GM15510 (cell line): ENCODE measurements around the gene GALNT2.

Experiments used
- POLR2A ChIP-seq: IDR thresholded peaks from 3 replicates; pipeline ENCODE4 v1.6.1; 2011; ENCODE audit warnings: borderline replicate concordance; ENCODE audit not compliant: insufficient read length; ENCODE audit errors: extremely low read depth

GALNT2 gene

GRCh38 chr1:230065161-230065560, 1.9 kb upstream of the GALNT2 start:
- no peak for TF ChIP-seq POLR2A

GRCh38 chr1:230065571-230065970, 1.5 kb upstream of the GALNT2 start:
- TF ChIP-seq POLR2A = no peak

GRCh38 chr1:230066031-230066430, 1.0 kb upstream of the GALNT2 start:
- no peak for TF ChIP-seq POLR2A

GRCh38 chr1:230067419-230067870, 407 bp downstream of the GALNT2 start:
- TF ChIP-seq POLR2A = no peak

GRCh38 chr1:230067871-230068620, 1.0 kb downstream of the GALNT2 start:
- TF ChIP-seq POLR2A = no peak

- no peak for TF ChIP-seq POLR2A
These were observed 1.5 kb downstream of the GALNT2 start for GRCh38 chr1:230068621-230068873.

- no peak for TF ChIP-seq POLR2A
These were observed 2.1 kb downstream of the GALNT2 start for GRCh38 chr1:230068952-230069684.

GRCh38 chr1:230069796-230070195, 2.8 kb downstream of the GALNT2 start:
- TF ChIP-seq POLR2A = no peak

- TF ChIP-seq POLR2A = no peak
These were observed 3.5 kb downstream of the GALNT2 start for GRCh38 chr1:230070321-230071208.

- TF ChIP-seq POLR2A = no peak
These were observed 4.3 kb downstream of the GALNT2 start for GRCh38 chr1:230071316-230071715.

- no peak for TF ChIP-seq POLR2A
These were observed 5.3 kb downstream of the GALNT2 start for GRCh38 chr1:230072296-230072695.

GRCh38 chr1:230072866-230073265, 5.8 kb downstream of the GALNT2 start:
- no peak for TF ChIP-seq POLR2A

GRCh38 chr1:230073371-230074035, 6.5 kb downstream of the GALNT2 start:
- no peak for TF ChIP-seq POLR2A

- TF ChIP-seq POLR2A = no peak
These were observed 7.2 kb downstream of the GALNT2 start for GRCh38 chr1:230074270-230074669.

GRCh38 chr1:230074762-230075161, 7.7 kb downstream of the GALNT2 start:
- no peak for TF ChIP-seq POLR2A
